Medulla oblongata (tissue), 1 donor: ENCODE data around the gene KDM7A.
A peak's percentile ranks its signal among the peaks of the same experiment; 100 is the strongest.
"Not testable (repeated sequence)": the region's sequence is repeated elsewhere in the genome, so short reads cannot be mapped to it uniquely, and the experiment has no call there.

ENCODE experiments used
- DNase-seq: peaks from one replicate; pipeline ENCODE4 v3.0.0-alpha.2; 2015; ENCODE audit errors: extremely low spot score

Gene KDM7A

DNA sequence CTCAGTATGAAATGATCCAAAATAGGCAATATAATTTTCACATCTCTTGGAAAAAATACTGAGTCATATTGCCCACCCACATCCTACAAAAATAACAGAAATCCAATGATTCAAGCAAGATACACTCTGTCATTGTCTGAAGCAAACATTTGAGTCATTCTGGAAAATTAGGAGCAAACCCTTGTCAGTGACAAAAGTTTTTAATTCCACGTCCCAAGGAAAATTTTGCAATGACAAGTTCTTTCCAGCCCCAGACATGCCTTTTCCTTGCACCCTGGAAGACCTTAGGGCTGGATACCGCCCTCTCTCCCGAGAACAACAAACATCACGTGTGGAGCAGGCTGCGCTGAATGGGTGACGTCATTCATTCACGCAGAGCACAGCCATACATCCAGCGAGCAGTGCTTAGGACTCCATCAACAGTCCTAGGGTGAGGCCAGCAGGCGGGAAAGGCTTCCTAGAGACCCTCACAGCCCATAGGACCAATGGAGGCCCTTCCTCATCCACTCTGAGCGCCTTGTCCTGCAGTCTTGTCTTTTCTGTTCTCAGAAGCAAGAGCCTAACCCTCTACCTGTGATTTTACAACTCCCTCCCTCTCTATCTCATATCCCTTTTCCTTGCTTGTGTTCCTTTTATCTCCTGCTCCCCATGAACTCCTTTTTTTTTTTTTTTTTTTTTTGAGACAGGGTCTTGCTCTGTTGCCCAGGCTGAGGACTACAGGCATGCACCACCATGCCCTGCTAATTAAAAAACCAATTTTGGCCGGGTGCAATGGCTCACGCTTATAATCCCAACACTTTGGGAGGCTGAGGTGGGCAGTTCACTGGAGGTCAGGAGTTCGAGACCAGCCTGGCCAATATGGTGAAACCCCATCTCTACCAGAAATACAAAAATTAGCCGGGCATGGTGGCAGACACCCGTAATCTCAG is 23.5 kb upstream of the KDM7A start:
- peak; percentile 19 for DNase-seq

DNA sequence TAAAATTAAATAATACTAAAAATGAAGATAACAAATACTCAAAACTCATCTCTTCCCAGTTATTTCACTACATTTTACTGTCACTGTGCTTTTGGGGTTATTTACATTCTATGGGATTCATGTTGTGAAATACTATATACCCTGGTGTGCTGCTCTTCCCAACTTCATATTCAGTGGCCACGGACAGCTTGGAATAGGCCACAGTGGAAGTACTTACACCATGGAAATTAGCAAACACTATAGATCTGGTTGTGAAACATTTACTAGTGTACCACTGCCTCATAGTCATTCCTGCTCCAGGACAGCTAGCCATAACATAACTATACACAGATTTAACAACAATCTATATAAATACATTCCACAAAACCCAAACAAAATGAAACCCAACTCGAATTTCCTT is 21.2 kb upstream of the KDM7A start:
- no peak for DNase-seq

DNA sequence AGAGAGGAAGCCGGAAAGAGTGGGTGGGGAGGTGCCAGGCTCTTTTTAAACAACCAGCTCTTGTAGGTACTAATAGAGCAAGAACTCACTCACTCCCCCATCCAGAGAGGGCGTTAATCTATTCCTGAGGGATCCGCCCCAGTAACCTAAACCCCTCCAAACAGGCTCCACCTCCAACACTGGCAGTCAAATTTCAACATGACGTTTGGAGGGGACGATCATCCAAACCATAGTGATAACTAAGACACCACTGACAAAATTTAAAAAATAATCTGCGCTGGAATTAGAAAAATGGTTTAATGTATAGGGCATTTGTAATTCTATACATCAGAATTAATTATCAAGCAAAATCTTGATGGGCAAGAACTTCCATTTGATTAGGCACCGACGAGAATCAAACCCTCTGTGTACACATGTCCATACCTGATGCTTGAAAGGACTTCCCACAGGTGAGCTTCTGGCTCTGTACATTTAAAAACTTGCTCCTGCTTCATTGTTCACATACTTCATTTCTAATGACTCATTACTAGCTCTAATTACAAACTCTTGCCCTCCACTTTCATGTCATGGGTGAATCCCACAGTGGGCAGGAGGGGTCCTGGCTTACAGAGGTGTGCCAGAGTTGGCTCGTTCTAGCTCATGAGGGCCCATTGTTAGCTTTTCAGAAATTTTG is 20.6 kb upstream of the KDM7A start:
- no peak for DNase-seq

DNA sequence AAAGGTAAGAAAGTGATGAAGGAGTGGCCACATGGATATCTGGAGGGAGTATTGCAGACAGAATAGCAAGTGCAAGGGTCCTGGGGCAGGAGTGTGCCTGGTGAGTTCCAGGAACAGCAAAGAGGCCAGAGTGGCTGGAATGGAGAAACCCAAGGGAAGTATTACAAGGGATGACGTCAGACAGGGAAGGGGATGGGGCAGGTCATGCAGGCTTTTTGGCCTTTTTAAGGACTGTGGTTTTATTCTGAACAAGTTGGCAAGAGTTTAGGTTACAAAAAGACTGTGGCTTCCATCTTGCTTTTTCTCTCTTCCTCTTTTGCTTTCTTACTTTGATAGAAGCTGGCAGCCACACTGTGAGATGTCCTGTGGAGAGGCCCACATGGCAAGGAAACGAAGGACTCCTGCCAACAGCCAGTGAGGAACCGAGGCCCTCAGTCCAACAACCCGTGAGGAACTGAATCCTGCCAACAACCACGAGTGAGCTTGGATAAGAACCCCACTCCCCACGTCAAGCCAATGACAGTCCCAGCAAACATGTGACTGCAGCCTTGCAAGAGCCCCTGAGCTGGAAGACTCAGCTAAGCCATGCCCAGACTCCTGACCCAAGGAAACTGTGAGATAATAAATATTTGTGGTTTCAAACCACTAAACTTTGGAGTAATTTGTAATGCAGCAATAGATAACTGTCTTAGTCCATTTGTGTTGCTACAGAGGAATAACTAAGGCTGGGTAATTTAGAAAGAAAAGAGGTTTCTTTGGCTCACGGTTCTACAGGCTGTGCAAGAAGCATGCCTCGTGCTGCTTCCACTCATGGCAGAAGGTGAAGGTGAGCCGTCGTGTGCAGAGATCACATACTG is 19.8 kb upstream of the KDM7A start:
- peak; percentile 21 for DNase-seq

DNA sequence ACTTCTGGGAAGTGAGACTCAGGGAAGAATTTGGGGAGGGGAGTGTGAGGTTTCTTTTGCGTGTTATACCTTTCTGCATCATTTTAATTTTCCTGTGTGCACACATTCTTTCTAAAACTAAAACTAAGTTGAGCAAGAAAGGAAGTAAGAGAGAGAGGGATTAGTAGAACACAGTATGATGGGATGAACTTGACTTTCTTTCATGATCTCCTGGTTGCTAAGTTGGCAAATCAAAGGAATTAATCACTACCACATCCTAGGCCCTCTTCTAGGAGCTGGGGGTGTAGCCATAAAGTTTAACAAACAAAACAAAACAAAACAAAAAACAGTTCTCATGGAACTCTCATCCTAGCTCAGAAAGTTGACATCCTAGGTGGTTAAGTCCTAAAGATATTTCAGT is 19.1 kb upstream of the KDM7A start:
- DNase-seq: no peak

DNA sequence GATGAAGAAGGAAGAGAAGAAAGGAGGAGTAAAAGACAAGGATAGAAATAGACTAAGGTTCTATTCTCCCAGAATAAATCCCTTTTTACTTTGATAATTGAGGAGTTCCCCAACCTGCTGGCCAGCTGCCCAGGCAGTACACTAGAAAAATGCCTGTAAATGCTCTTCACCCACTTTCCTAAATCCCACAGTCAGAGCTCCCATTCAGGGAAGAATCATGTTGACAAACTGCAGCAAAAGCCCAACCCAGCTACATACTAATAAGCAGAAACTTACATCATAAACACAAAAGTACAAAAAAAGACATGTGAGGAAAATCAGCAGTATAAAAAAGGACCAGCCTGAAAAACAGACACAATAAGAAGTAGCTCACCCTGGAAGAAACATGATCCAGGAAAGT is 15.8 kb upstream of the KDM7A start:
- DNase-seq: no peak

DNA sequence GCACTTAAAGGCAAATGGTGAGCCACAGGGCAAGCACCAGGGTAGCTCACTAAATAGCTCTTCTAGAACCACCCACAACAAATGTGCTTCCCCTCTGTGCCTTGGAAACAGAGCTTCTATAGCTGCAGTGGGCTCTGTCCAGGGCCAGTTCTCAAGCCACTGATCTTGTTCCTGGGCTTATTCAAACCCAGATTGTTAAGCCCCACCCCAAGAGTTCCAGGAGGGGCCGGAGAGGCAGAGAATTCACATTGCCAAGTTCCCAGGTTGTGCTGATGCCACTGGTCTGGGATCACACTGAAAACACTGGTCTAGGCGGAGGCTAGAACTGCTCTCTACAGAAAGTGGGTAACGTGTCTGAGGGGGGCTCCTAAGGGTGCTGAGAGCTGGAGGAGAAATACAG is 15.4 kb upstream of the KDM7A start:
- no peak for DNase-seq

DNA sequence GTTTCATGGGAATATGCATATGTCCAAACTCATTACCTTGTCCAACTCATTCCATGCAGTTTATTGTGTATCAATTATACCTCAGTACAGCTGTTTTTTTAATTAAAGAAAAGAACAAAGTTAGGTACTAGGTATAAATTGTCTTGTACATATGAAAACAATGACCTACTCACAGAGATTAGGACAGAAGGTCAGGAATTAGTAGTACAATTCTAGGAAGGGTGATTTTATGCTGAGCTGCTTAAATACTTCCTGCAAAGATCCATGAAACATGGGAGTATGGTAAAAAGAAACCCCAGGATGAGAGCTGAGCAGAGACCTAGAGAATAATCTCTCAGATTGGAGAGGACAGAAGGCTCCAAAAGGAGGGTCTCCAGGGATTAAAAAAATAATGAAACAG is 13.8 kb upstream of the KDM7A start:
- no peak for DNase-seq

DNA sequence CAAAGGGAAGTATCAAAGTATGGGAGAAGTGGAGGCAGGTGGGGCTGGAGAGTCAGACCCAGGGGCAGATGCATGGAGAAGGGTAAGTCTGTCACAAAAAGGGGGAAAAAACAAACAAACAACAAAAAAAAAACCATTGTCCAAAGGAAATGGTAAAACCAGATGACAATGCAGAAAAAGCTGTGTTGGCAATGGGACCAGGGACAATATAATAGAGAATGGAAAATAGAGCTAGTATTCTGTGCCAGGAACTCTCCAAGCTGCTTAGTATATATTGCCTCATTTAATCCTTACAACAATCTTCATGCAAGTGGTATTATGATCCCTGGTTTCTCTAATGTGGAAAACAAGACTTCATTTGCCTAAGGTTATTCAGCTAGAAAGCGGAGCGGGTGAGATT is 13.1 kb upstream of the KDM7A start:
- no peak for DNase-seq

DNA sequence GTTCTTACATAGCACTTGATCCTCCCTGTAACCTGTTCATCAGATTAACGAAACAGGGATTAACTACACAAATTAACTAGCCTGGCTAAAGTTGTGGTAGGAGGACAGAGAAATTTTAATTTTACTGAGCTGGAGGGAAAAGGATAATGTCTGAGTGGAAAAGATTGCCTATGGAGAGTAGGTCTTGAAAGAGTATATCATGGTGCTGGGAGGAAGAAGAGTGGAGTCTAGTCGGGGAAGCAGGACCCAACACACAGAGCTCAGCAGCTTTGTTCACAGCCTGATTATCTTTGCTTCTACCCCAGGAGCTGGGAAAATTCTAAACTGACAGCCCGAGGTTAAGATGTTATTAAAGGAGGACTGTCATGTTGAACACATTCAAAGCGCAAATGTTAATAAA is 6.1 kb upstream of the KDM7A start:
- no peak for DNase-seq

DNA sequence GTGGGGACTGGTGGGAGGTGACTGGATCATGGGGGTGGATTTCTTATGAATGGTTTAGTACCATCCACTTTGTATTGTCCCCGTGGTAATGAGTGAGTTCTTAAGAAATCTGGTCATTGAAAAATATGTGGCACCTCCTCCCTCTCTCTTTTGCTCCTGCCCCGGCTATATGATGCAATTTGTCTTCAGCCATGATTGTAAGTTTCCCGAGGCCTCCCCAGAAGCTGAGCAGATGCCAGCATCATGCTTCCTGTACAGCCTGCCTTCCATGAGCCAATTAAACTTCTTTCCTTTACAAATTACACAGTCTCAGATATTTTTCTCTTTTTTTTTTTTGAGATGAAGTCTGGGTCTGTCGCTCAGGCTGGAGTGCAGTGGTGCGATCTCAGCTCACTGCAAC is 2.6 kb upstream of the KDM7A start:
- DNase-seq: no peak

DNA sequence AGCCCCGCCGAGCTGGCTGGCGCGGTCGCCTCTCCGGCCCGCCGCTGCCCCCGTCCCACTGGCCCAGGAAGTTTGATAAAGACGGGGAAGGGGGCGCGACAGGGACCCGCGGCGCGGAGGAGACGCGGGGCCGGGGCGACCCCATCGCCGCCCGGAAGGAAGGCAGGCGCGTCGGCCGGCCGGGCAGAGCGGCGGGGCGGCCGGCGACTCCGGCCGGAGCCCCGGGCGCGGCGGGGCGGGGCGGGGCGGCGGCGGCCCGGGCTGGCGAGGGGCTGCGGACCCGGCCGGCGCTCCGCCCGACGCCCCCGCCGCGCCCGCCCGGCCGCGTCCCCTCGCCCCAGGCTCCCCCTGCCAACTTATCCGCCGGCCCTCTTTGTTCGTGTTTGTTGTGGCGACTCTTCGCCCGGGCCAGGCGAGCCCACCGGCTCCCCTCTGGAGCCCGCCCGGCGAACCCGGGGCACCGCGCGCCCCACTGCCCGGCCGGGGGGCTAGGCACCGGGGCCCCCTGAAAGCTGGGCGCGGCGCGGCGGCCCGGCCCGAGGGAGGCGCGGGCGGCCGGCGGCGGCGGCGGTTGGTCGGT is 571 bp downstream of the KDM7A start:
- DNase-seq: no peak

DNA sequence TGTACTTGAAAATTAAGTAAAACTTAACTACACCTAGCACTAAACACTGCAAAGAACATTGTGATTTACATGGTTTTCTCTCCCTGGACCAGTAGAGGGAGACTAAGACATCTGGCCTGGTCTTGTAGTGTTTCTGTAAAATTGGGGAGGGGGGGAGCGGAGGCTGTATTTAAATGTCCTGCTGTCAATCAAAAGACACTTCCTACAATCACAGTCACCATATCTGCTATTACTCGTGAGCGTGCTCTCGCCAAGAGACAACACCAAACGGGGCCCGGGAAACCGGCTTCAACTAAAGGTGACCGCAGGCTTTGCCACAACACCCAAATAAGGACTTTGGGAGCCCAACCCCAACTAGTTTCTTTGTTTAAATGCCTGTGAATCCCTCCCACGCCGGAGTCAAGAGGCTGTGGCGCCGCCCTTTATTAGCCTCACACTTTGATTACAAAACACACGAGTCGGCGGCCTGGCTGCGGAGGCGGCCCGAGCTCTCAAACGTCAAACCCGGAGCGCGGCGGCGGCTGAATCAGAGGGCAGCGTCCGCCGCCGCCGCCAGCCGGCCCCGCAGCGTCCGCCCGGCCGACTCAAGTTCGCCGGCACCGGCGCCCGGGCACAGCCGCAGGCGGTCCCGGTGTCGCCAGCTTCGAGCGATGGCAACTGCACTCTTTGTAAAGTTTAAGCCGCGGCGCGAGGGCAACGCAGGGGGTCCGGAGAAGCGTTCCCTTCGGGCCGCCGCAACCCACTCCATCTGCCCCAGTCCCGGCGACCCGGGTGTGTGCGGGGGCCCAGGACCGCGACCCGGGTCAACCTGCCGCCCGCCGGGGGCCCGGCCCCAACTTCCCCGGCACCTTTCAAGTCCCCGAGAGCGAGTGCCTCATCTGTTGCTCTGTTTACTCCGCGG is 1.3 kb downstream of the KDM7A start:
- peak; percentile 98 for DNase-seq

DNA sequence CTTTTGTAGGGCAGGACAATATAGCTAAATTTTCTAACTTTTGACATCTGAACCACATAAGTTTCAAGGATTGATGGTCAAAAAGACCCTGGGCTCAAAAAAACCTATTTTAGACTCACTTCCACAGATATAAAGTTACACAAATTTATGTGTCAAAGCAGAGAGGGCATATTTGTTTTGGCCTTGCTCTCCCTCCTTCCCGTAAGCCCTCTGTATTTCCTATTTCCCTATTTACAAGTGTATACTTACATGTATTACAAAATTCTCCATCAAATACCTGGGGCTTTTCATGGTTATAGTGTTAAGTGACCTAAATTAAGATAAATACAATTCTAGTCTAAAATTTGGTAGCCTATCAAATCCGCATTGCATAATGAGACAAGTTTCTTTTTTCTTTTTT is 2.6 kb downstream of the KDM7A start:
- no peak for DNase-seq

DNA sequence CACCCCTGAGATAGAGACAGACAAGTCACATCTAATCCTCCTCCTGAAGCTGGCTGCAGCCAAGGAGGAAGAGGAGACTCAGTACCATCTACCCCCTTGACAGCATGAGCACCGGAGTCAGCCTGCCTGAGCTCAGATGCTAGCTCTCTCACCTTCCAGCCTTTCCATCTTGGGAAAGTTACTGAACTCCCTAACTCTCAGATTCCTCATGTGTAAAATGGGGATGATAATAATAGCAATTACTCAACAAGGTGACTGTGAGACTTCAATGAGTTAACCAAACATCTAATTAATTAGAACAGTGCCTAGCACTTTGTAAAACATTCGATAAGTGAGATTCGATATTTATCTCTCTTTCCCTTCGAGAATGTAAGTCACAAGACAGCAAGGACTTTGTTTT is 6.4 kb downstream of the KDM7A start:
- DNase-seq: no peak

DNA sequence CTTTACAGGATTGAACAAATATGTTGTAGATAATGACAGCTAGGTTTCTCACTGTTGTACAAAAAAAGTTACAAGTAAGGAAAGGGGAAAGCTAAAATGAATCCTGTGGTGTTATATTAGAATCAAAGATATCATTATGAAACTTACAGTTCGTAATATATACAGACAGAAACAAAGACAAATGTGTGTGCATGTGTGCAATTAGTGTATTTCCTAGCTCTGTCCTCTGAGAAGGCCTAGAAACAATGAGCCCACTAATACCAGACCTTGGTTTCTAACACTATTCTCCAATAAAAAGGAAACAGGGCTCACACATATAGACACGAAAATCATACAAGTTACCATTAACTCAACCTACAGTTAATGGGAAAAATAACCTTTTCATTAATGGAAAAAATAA is 8.0 kb downstream of the KDM7A start:
- no peak for DNase-seq

DNA sequence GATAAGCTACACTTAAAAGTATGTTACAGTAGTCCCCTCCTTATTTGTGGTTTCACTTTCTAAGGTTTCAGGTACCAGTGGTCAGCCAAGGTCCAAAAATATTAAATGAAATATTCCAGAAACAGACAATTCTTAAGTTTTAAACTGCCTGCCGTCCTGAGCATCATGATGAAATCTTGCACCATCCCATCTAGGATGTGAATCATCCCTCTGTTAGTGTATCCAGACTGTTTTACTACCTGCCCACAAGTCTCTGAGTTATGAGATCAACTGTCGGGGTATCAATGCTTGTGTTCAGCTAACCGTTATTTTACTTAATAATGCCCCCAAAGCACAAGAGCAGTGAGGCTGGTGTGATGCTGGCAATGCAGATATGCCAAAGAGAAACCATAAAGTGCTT is 11.4 kb downstream of the KDM7A start:
- no peak for DNase-seq

DNA sequence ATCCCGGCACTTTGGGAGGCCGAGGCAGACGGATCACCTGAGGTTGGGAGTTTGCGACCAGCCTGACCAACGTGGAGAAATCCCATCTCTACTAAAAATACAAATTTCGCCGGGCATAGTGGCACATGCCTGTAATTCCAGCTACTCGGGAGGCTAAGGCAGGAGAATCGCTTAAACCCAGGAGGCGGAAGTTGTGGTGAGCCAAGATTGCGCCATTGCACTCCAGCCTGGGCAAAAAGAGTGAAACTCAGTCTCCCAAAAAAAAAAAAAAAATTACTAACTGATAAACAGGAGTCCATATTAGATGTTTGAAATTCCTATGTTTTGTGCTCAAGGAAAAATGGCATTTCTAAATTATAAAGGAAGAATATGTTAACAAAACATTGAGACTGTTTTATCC is 14.7 kb downstream of the KDM7A start:
- not testable (repeated sequence) for DNase-seq

DNA sequence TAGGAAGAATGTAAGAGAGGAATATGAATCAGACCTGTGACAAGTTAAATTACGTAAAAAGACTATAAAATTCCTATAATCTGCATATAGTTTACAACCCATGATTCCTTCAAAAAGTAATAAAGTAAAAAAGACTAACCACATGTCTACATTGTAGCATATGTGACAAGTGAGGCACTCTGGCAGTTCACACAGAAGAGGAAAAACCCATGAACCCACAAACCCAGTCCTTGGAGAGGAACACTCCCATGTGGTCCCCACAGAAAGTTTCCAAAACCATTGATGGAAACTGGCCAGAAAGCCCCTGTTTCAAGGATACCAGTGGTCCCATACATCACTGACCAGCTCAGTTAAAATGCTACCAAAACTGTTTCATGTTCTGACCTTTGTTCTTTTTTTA is 15.7 kb downstream of the KDM7A start:
- DNase-seq: no peak

DNA sequence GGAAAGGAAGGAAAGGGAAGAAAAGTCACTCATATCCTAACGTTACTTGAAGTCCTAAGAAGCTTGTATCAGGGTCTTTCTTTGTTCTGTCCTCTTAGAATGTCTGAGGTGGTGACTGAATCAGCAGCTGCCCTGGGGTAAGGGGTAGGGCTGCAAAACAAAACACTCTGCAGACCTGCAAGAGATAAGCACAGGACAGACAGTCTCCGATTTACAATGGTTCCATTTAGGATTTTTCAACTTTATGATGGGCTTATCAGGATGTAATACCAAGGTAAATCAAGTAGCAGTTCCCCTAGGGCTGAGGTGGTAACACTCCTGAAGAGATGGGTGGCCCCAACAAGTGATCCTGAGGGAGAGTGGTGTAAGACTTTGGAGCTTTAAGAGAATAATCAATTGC is 16.5 kb downstream of the KDM7A start:
- DNase-seq: no peak

DNA sequence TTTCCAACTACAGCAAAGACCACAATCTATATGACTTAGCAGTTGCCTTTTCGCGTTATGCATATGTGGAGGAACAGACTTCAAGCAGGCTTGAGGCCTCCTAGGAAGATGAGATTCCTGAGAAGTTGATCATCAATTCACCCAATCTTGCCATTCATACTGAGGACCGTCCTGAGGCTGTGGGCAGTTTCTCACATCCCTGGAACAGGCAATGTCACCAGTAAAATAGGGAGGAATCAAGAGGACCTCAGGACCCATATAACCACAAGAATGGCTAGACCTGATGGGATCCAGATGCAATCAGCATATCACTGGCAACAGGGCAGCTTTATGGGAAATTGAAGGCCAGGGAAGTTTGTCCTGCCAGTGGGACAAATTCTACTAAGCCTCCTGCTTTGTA is 17.3 kb downstream of the KDM7A start:
- DNase-seq: no peak
